Parathyroid adenoma (tissue), 2 donors: Measurements from ENCODE around the gene STON1.

Source experiments
- H2AFZ ChIP-seq: fragments of 300-600 bp; sonication (generic); one replicate; pipeline ENCODE4 v1.7.0; 2017; ENCODE audit warnings: antibody characterized with exemption, mild to moderate bottlenecking
- H3K27ac ChIP-seq: fragments of 300-600 bp; sonication (generic); one replicate; pipeline ENCODE4 v1.7.0; 2017
- H3K27me3 ChIP-seq: fragments of 300-600 bp; sonication (generic); one replicate; pipeline ENCODE4 v1.7.0; 2017; ENCODE audit warnings: low read length; ENCODE audit not compliant: control insufficient read depth, insufficient read depth
- H3K36me3 ChIP-seq: fragments of 300-600 bp; sonication (generic); one replicate; pipeline ENCODE4 v1.7.0; 2017; ENCODE audit warnings: low read length; ENCODE audit not compliant: control insufficient read depth, insufficient read depth
- H3K4me1 ChIP-seq: fragments of 300-600 bp; sonication (generic); one replicate; pipeline ENCODE4 v1.7.0; 2017; ENCODE audit warnings: control low read depth
- H3K4me2 ChIP-seq: fragments of 300-600 bp; sonication (generic); one replicate; pipeline ENCODE4 v1.7.0; 2017; ENCODE audit warnings: low read length
- H3K4me3 ChIP-seq: fragments of 300-600 bp; sonication (generic); one replicate; pipeline ENCODE4 v1.7.0; 2017; ENCODE audit warnings: low read depth, low read length
- H3K79me2 ChIP-seq: fragments of 300-600 bp; sonication (generic); one replicate; pipeline ENCODE4 v1.7.0; 2017; ENCODE audit warnings: control low read depth
- H3K9ac ChIP-seq: fragments of 300-600 bp; sonication (generic); one replicate; pipeline ENCODE4 v1.7.0; 2017; ENCODE audit warnings: mild to moderate bottlenecking
- H3K9me3 ChIP-seq: fragments of 300-600 bp; sonication (generic); one replicate; pipeline ENCODE4 v1.7.0; 2017; ENCODE audit warnings: low read length; ENCODE audit not compliant: control insufficient read depth
- CTCF ChIP-seq: fragments of 300-600 bp; sonication (generic); IDR thresholded peaks from one replicate; pipeline ENCODE4 v1.7.0; 2017; ENCODE audit warnings: antibody characterized with exemption, mild to moderate bottlenecking
- donor health status: primary hyperparathyroidism.

Gene STON1

GRCh38 chr2:48562281-48562680, 32.3 kb downstream of the STON1 start:
- Histone ChIP-seq H3K27ac (no peak overlapping the region), H3K27me3 (no peaks in the 10 kb centered on the region), H3K36me3 (no peaks in the 10 kb centered on the region), H3K9ac (no peak overlapping the region), H3K79me2 (no peaks in the 10 kb centered on the region), H3K4me3 (no peak overlapping the region), H3K4me1 (peaks cover 26% of the 10 kb centered on the region), H3K4me2 (no peak overlapping the region), H2AFZ (no peak overlapping the region), H3K9me3 (no peaks in the 10 kb centered on the region)
- no peak for TF ChIP-seq CTCF

GRCh38 chr2:48566592-48567310, 36.8 kb downstream of the STON1 start:
- Histone ChIP-seq H3K9ac (no peak overlapping the region), H3K27me3 (no peaks in the 10 kb centered on the region), H3K36me3 (no peaks in the 10 kb centered on the region), H3K79me2 (no peaks in the 10 kb centered on the region), H3K27ac (no peak overlapping the region), H3K4me1 (peaks cover 12% of the 10 kb centered on the region), H3K9me3 (no peaks in the 10 kb centered on the region), H2AFZ (peak overlapping the region; percentile 25), H3K4me3 (no peak overlapping the region), H3K4me2 (no peak overlapping the region)
- peak; percentile 38 for TF ChIP-seq CTCF

- Histone ChIP-seq H3K36me3 (no peaks in the 10 kb centered on the region), H3K9me3 (no peaks in the 10 kb centered on the region), H3K4me3 (no peak overlapping the region), H3K9ac (no peak overlapping the region), H3K27ac (peak overlapping the region; percentile 30), H3K4me2 (no peak overlapping the region), H2AFZ (no peak overlapping the region), H3K4me1 (peaks cover 19% of the 10 kb centered on the region), H3K79me2 (no peaks in the 10 kb centered on the region), H3K27me3 (no peaks in the 10 kb centered on the region)
- no peak for TF ChIP-seq CTCF
Observed at GRCh38 chr2:48567671-48568070, 37.7 kb downstream of the STON1 start.

GRCh38 chr2:48568547-48568946, 38.6 kb downstream of the STON1 start:
- Histone ChIP-seq H3K4me1 (peaks cover 26% of the 10 kb centered on the region), H3K27me3 (no peaks in the 10 kb centered on the region), H3K4me2 (no peak overlapping the region), H3K4me3 (no peak overlapping the region), H2AFZ (no peak overlapping the region), H3K79me2 (no peaks in the 10 kb centered on the region), H3K27ac (no peak overlapping the region), H3K9ac (no peak overlapping the region), H3K36me3 (no peaks in the 10 kb centered on the region), H3K9me3 (no peaks in the 10 kb centered on the region)
- TF ChIP-seq CTCF = no peak

GRCh38 chr2:48569433-48569832, 39.5 kb downstream of the STON1 start:
- H3K4me2 ChIP-seq = no peak overlapping the region
- H3K27me3 ChIP-seq = no peaks in the 10 kb centered on the region
- H3K4me3 ChIP-seq = no peak overlapping the region
- no peak overlapping the region for H3K9ac ChIP-seq
- no peak for TF ChIP-seq CTCF
- no peaks in the 10 kb centered on the region for H3K36me3 ChIP-seq
- H3K9me3 ChIP-seq = no peaks in the 10 kb centered on the region
- H3K4me1 ChIP-seq = peaks cover 30% of the 10 kb centered on the region
- H3K27ac ChIP-seq = no peak overlapping the region
- H3K79me2 ChIP-seq = no peaks in the 10 kb centered on the region
- H2AFZ ChIP-seq = no peak overlapping the region
